GM12875 (cell line): ENCODE measurements around the gene SERTAD4.
"Not testable (repeated sequence)": the region's sequence is repeated elsewhere in the genome, so short reads cannot be mapped to it uniquely, and the experiment has no call there.

ENCODE experiments used
- H3K4me3 ChIP-seq: one replicate; pipeline ENCODE4 v1.5.1; 2011; ENCODE audit warnings: low read depth, low read length, control low read depth
- CTCF ChIP-seq: IDR thresholded peaks from 2 replicates; pipeline ENCODE4 v1.5.1; 2011; ENCODE audit warnings: low read depth, mild to moderate bottlenecking, control low read depth, inconsistent platforms, low read length, moderate library complexity, borderline replicate concordance; ENCODE audit not compliant: insufficient read depth

Gene SERTAD4

GRCh38 chr1:210260096-210260495, 27.5 kb downstream of the SERTAD4 start:
- H3K4me3 ChIP-seq: no peak overlapping the region
- no peak for TF ChIP-seq CTCF

GRCh38 chr1:210262167-210262896, 29.7 kb downstream of the SERTAD4 start:
- no peak overlapping the region for H3K4me3 ChIP-seq
- TF ChIP-seq CTCF: no peak

GRCh38 chr1:210262897-210263272, 30.3 kb downstream of the SERTAD4 start:
- TF ChIP-seq CTCF: no peak
- H3K4me3 ChIP-seq: no peak overlapping the region

GRCh38 chr1:210263963-210264362, 31.4 kb downstream of the SERTAD4 start:
- no peak overlapping the region for H3K4me3 ChIP-seq
- no peak for TF ChIP-seq CTCF

GRCh38 chr1:210264496-210265380, 32.1 kb downstream of the SERTAD4 start:
- no peak for TF ChIP-seq CTCF
- no peak overlapping the region for H3K4me3 ChIP-seq

GRCh38 chr1:210265392-210265955, 32.9 kb downstream of the SERTAD4 start:
- H3K4me3 ChIP-seq: not testable (repeated sequence)

- no peak overlapping the region for H3K4me3 ChIP-seq
- TF ChIP-seq CTCF: no peak
These were observed 37.4 kb downstream of the SERTAD4 start for GRCh38 chr1:210269981-210270380.
